NCI-H2107 (cell line): ENCODE measurements around the gene PTCHD4.

ENCODE experiments used
- DNase-seq: peaks from one replicate; lab custom pipeline; 2025; lab: John Stamatoyannopoulos, UW

The PTCHD4 gene

GRCh38 chr6:48099713-48100587, 11.0 kb downstream of the PTCHD4 start:
- no peak for DNase-seq

- no peak for DNase-seq
Measured at GRCh38 chr6:48098923-48099322, 12.1 kb downstream of the PTCHD4 start.

GRCh38 chr6:48092550-48093217, 18.3 kb downstream of the PTCHD4 start:
- DNase-seq = no peak

- no peak for DNase-seq
Measured at GRCh38 chr6:48090546-48090945, 20.5 kb downstream of the PTCHD4 start.

GRCh38 chr6:48087448-48087847, 23.5 kb downstream of the PTCHD4 start:
- no peak for DNase-seq

- DNase-seq = no peak
Measured at GRCh38 chr6:48086187-48086586, 24.8 kb downstream of the PTCHD4 start.

- DNase-seq = no peak
Measured at GRCh38 chr6:48085131-48085741, 25.8 kb downstream of the PTCHD4 start.

- no peak for DNase-seq
Measured at GRCh38 chr6:48084201-48084600, 26.8 kb downstream of the PTCHD4 start.

GRCh38 chr6:48080227-48081009, 30.6 kb downstream of the PTCHD4 start:
- no peak for DNase-seq

- no peak for DNase-seq
Measured at GRCh38 chr6:48078120-48078519, 32.9 kb downstream of the PTCHD4 start.

GRCh38 chr6:48075181-48075580, 35.8 kb downstream of the PTCHD4 start:
- no peak for DNase-seq

GRCh38 chr6:48073976-48074767, 36.8 kb downstream of the PTCHD4 start:
- DNase-seq = no peak

GRCh38 chr6:48071833-48072232, 39.2 kb downstream of the PTCHD4 start:
- DNase-seq = no peak

GRCh38 chr6:48069280-48069679, 41.7 kb downstream of the PTCHD4 start:
- DNase-seq = no peak

- DNase-seq = no peak
Measured at GRCh38 chr6:48068278-48069251, 42.4 kb downstream of the PTCHD4 start.

GRCh38 chr6:48067886-48068277, 43.1 kb downstream of the PTCHD4 start:
- no peak for DNase-seq

- DNase-seq = no peak
Measured at GRCh38 chr6:48067148-48067712, 43.8 kb downstream of the PTCHD4 start.

GRCh38 chr6:48061265-48061990, 49.6 kb downstream of the PTCHD4 start:
- DNase-seq = no peak
